Measurements from ENCODE around the gene C1QL4.
"Not testable (repeated sequence)": the region's sequence is repeated elsewhere in the genome, so short reads cannot be mapped to it uniquely, and the experiment has no call there.

The C1QL4 gene

DNA sequence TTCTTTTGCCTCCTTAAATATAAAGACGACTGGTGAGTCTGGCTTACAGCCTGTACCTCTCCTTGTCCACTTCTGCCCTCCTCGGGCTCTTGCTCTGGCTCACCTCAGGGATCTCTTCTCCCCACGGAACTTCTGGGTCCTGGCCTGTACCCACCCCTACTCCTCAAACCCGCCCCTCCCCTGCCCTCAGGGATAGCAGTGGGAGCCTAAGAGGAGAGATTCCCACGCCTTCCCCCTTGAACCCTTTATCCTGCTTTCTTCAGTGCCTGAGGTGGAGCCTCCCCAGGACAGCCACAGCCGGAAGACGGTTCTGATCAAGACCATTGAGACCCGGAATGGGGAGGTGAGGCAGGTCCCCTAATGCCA lies 39.3 kb downstream of the C1QL4 start:
- no peak for DNase-seq

DNA sequence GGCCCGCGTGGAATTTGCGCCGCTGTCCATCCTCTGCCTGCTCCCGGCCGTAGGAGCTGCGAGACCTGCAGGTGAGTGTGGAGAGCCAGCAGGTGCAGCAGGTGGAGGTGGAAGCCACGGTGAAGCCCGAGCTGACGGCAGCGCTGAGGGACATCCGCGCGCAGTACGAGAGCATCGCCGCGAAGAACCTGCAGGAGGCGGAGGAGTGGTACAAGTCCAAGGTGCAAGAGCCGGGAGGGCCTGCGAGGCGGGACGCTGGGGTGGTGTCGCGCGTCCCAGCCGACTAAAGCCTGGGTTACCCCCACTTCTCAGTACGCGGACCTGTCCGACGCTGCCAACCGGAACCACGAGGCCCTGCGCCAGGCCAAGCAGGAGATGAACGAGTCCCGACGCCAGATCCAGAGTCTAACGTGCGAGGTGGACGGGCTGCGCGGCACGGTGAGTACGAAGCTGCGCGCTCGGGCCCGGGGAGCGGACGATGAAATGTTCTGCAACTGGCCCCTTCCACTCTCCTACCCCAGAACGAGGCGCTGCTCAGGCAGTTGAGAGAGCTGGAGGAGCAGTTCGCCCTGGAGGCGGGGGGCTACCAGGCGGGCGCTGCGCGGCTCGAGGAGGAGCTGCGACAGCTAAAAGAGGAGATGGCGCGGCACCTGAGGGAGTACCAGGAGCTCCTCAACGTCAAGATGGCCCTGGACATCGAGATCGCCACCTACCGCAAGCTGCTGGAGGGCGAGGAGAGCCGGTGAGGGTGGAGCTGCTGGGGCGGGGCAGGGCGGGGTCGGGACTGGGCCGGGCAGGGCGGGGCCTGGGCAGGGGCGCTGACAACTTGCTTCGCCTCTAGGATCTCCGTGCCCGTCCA lies 39.9 kb downstream of the C1QL4 start:
- no peak for DNase-seq

DNA sequence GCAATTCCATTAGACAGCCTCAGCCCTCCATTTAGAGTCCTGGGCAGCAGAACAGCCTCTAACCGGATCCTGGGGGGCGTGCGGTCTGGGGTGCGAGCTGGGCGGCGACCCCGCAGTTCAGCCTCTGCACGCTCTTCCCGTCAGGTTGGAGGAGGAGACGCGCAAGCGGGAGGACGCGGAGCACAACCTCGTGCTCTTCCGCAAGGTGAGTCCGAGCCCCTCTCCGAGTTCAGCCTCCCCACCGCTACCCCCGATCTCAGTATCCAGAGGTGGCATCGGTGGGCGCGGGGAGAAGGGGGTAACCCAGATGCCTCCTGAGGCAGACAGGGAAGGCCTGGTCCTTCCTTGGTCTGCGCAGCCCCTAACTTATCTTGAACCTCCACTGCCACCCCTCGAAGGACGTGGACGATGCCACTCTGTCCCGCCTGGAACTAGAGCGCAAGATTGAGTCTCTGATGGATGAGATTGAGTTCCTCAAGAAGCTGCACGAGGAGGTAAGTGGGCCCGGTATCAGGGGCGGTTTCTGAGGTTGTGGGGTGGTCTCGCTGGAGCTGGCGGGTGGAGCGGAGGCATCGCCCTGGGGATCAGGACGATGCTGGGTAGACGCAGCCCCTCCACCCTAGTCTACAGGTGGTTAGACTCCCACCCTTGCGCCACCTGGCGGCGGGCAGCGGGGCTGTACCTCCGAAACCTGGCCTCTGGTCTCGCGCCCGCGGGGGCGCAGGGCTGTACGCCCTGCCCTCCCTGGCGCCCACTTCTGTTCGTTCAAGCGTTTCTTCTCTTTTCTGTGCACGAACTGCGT lies 40.8 kb downstream of the C1QL4 start:
- no peak for DNase-seq

DNA sequence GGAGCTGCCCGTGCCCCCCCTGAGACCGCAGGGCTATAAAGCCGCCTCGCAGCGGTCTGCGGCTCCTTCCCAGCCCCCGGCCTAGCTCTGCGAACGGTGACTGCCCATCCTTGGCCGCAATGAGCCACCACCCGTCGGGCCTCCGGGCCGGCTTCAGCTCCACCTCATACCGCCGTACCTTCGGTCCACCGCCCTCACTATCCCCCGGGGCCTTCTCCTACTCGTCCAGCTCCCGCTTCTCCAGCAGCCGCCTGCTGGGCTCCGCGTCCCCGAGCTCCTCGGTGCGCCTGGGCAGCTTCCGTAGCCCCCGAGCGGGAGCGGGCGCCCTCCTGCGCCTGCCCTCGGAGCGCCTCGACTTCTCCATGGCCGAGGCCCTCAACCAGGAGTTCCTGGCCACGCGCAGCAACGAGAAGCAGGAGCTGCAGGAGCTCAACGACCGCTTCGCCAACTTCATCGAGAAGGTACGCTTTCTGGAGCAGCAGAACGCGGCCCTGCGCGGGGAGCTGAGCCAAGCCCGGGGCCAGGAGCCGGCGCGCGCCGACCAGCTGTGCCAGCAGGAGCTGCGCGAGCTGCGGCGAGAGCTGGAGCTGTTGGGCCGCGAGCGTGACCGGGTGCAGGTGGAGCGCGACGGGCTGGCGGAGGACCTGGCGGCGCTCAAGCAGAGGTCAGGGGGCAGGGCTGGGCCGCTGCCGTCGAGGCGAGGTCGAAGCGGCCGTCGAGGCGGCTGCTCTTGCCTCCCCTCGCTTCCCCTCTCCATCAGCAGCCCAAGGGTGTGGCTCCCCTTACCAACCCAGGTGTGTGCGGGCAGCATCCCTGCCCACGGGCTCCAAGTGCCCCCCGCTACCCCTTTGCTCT lies 41.7 kb downstream of the C1QL4 start, which contains the start of gene PRPH:
Gene PRPH, plus strand, starts transcription at position 66 of the 855 bp plus-strand sequence. Its CDS starts 54 bp downstream, at position 120.
- no peak for DNase-seq

DNA sequence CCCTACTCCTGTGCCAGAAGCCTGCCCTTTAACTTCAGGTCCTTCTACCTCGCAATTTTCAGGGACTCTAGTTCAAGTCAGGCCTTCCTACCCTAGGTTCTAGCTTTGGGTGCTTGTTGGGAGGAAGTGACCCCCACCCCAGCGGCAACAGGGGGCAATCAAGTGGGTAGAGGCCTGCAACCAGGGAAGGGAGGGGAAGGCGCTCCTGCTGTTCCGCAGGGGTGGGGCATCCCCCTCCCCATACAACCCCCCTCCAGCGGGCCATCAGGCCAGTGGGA lies 42.2 kb downstream of the C1QL4 start:
- DNase-seq = no peak

DNA sequence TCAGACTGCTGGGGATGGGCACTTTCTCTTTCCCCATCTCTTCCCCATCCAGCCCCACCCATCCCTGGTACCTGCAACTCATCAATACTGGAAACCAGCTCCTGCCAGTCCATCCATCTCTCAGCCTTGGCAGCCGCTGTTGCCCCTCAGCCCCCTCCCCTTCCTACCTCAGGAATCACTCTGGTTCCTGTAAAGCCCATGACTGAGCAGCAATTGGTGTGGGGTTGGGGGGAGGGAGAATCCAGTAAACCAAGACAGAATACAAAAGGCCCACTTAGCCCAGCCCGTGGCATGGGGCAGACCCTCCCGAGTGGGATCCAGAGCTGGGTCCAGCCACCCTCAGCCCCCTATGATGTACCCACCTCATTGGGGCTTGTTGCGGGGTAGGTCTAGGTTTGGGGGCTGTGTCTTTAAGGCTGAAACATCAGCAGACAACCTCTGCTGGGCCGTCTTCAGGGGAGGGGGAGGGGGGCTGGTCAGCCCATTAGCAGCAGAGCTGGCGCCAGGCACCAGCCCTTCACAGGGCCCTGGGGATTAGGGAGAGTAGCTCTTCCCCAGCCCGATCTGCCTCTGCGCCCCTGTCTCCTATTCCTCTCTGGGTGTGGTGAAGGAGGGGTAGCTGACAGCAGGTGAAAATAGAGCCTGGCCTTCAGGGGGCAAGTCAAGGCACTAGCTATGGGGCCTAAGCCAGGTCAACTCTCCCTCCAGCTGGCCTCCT lies 42.7 kb downstream of the C1QL4 start:
- DNase-seq = no peak

DNA sequence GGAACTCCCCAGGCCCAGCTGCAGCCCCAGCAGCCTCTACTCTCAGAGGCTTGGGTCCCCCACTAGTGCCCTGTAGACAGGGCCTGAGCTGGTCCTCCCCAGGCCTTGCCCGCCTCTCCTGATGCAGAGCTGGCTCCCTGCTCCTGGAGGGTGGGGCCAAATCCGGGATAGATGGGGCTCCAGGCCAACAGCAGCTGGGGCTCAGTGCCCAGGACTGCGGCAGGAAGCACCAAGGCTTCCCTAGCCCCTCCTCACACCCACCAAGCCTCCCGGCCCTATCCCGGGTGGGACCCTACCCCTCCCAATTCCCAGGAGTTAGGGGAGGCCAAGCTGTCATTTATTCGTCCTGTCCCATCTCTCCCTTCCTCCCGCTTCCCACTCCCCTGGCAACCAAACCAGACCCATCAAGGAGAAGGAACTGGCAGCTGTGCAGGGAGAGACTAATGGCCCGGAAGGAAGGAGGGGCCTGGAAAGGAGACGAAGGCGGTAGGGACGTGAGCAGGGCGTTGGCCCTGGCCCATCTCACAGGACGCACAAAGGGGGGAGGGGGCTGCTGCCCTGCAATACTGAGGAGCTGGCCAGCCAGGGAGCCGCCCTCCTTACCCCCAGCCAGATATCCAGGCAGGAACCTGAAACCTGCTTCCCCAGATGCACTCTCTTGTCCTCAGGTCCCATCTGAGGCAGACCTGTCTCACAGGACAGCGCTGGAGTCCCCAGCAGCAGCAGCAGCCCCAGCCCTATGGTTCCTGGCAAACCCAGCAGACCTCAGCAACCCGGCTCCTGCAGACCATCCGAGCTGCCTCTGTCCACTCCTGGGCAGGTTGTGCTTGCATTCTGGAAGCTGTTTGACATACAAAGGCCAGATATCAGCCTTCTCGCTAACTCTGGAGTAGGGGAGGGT lies 43.7 kb downstream of the C1QL4 start:
- DNase-seq = no peak

DNA sequence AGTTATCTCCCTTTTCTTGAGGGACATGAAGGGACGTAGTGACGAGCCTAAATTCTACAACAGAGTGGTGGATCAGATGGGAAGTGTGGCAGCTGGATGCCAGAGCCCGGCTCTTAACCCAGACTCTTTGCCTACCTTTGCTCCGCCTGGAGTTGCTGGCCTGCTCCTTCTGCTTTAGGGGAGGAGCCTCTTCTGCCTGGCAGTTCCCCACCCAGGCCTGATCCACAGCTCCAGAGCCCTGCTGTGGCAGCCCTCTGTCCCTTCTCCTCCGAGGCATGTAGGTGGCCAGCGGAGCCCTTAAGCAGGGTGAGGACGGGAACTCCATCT lies 44.3 kb downstream of the C1QL4 start:
- DNase-seq = no peak

DNA sequence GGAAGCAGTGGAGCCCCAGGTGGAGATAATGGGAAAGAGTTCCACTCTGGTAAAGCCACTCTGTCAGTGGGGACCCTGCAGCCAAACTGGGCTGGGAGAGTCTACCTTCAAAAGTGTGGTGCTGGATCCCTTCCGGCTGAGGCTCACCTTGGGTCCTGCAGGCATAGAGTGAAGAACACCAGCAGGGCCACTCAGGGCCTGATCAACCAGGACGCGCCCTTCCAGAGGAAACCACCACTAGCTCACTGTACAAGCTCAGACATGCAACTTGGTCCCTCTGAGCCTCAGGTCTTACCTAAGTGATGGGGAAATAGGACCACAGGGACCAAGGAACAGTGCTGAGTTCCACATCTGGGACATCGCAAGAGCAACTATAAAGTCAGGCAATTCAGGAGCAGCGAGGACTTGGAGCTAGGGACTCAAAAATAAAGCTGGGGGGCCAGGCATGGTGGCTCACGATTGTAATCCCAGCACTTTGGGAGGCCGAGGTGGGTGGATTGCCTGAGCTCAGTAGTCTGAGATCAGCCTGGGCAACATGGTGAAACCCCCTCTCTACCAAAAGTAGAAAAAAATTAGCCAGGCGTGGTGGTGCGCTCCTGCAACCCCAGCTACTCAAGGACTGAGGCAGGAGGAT lies 47.9 kb downstream of the C1QL4 start:
- no peak for DNase-seq

DNA sequence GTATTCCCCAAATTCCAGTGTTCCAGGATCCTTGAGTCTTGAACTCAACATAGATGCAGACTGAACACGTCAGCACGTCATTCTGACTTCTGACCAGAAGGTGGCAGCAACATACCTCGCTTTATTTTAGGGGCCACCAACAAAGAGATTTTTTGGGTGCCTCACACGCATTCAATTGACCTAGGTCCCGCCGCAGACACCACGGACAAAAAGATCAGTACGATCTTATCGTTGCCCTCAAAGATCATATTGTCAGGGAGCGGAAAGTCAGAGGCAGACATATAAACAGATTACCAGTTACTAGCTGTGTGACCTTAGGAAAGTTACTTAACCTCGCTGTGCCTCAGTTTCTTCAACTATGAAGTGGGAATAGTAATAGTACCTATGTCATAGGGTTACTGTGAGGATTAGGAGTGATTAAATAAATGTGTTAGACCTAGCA lies 48.6 kb downstream of the C1QL4 start:
- peak; percentile 88 for DNase-seq

DNA sequence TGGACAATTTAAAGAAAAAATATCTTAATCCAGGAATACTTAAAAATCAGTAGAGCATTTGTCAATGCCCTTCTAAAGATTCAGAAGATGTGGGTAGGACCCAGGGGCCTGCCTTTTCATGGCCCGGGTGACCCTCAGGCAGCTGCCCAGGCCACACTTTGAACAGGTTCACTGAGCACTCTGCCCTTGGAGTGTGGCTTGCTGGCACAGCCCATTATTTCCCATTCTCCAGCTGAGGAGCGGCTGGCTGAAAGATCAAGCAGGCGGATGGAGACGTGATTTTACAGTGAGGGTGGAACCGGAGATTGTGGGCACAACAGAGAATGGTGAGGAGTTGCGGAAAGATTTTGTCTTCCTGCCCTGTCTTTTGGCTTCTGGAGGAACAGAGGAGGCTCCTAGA lies 49.1 kb downstream of the C1QL4 start:
- no peak for DNase-seq

DNA sequence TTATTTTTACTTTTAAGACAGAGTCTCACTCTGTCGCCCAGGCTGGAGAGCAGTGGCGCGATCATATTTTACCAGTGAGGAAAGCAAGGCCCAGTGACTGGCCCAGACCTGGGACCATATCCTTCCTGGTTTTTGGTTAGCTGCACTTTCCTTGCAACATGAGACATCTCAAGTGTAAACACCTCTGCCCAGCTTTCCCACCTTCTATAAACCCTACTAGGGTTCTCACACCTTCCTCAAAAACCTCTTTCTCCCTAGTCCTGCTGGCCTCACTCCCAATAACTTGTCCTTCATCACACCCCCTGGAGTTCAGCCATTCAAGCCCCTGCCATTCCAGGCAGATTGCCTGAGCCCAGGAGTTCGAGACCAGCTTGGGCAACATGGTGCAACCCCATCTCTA lies 52.3 kb downstream of the C1QL4 start:
- DNase-seq = no peak

DNA sequence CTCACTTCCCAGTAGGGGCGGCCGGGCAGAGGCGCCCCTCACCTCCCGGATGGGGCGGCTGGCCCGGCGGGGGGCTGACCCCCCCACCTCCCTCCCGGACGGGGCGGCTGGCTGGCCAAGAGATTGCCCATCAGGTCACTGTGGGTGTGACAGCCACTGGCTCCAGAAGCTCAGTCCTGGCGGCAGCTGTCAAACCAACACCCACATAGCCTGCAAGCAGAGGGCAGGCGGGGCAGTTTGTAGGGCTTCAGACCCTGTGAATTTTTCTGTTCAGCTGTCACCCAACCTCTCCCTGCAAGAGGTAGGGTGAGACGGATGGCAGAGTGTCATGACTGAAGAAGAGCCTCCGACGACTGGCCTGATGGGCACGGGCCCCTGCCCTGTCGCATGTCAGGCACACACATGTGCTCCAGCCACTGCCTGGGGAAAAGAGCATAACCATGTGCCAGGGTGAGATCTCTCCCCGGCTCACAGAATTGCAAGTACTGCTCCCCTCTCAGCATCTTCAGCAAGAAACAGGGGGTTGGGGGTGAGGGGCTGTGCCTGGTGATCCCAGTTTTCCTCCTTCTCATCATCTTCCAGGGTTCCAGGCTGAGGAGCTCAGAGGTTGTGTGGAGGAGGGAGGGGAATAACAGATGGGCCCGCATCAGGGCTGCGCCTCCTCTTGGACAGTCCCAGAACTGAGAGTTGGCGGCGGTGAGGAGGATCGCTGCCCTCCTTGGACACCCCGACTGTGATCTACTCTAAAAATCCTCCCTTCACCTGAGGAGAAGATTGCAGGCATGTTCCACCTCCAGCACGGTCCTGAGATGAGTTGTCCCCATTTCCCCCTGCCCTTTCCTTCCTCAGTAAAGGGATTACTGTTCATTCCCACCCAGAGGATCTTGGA lies 53.2 kb downstream of the C1QL4 start:
- no peak for DNase-seq

DNA sequence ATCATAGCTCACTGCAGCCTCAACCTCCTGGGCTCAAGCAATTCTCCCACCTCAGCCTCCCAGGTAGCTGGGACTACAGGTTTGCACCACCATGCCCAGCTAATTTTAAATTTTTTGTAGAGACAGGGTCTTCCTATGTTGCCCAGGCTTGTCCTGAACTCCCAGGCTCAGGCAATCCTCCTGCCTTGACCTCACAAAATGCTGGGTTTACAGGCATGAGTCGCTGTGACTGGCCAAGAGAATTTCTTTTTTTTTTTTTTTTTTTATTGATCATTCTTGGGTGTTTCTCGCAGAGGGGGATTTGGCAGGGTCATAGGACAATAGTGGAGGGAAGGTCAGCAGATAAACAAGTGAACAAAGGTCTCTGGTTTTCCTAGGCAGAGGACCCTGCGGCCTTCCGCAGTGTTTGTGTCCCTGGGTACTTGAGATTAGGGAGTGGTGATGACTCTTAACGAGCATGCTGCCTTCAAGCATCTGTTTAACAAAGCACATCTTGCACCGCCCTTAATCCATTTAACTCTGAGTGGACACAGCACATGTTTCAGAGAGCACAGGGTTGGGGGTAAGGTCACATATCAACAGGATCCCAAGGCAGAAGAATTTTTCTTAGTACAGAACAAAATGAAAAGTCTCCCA lies 54.1 kb downstream of the C1QL4 start:
- DNase-seq = not testable (repeated sequence)

Measured in GOT3 (cell line).